ENCODE results near the gene DCAF5. TPM values are rescaled to one million over a fixed set of nuclear protein-coding genes. Genes with fewer than 3 reads are reported as not detected.
"Not testable (repeated sequence)": the region's sequence is repeated elsewhere in the genome, so short reads cannot be mapped to it uniquely, and the experiment has no call there.

The DCAF5 gene
- total and polyA plus RNA-seq, 2 of the 8 experiments (the other 6 are each of a cell fraction or from before 2014, with no cell fraction given) = 24.3 to 31.0 TPM

GRCh38 chr14:69165787-69166186 lies 12.9 kb upstream of the DCAF5 start:
- FAIRE-seq; POLR2A ChIA-PET (ENCODE audit: partially characterized antibody); CTCF ChIA-PET (ENCODE audit: partially characterized antibody): not testable (repeated sequence)

More at GRCh38 chr14:69165787-69166186, 12.9 kb upstream of the DCAF5 start:
- H4K8ac ChIP-seq (ENCODE audit: extremely low read depth, insufficient read depth, low read length); H3K4me3 ChIP-seq (ENCODE audit: extremely low read depth in 1 of 4, insufficient read depth in 2 of 4, low read depth in 3 of 4, low read length in 4 of 4); H3K4me1 ChIP-seq (replicated peaks in 1 of 4; ENCODE audit: control insufficient read depth in 3 of 4, insufficient read depth in 4 of 4, low read length in 3 of 4); H2BK120ac ChIP-seq (replicated peaks; ENCODE audit: low read depth, low read length); H3K18ac ChIP-seq (ENCODE audit: extremely low read depth, low read length); H2BK20ac ChIP-seq (ENCODE audit: low read length); H4K20me1 ChIP-seq (replicated peaks in 1 of 2; ENCODE audit: control insufficient read depth in 1 of 2, insufficient read depth in 2 of 2, low read length in 2 of 2); H2AK5ac ChIP-seq (ENCODE audit: low read depth, low read length); H3K4me2 ChIP-seq (ENCODE audit: insufficient read depth in 1 of 2, low read depth in 2 of 2, low read length in 2 of 2); H2BK15ac ChIP-seq (ENCODE audit: low read length); H2BK5ac ChIP-seq (ENCODE audit: low read depth, low read length); H3K4ac ChIP-seq (replicated peaks; ENCODE audit: insufficient read length, low read depth, low read length); H3K23me2 ChIP-seq (ENCODE audit: low read depth, low read length); H3K14ac ChIP-seq (ENCODE audit: insufficient read length); H3K56ac ChIP-seq (replicated peaks; ENCODE audit: insufficient read length, low read depth, low read length); H3K9ac ChIP-seq (replicated peaks in 1 of 4; ENCODE audit: extremely low read depth in 1 of 4, low read depth in 3 of 4, low read length in 3 of 4); H4K5ac ChIP-seq (ENCODE audit: insufficient read length, low read depth, low read length); H3K27me3 ChIP-seq (replicated peaks in 1 of 4; ENCODE audit: control insufficient read depth in 3 of 4, extremely low read depth in 1 of 4, insufficient read depth in 3 of 4, low read length in 3 of 4); H3K27ac ChIP-seq (ENCODE audit: low read depth, low read length); H2AFZ ChIP-seq (ENCODE audit: low read length); H2BK12ac ChIP-seq (ENCODE audit: low read depth, low read length); H3K79me1 ChIP-seq (ENCODE audit: low read depth, low read length); H4K91ac ChIP-seq (replicated peaks; ENCODE audit: insufficient read length, low read length); H3K23ac ChIP-seq (ENCODE audit: insufficient read length); DNase-seq (ENCODE audit: low read depth in 1 of 2, low spot score in 2 of 2); H3K9me3 ChIP-seq (ENCODE audit: insufficient read depth in 2 of 2, low read depth in 1 of 2, low read length in 1 of 2); H3K79me2 ChIP-seq (ENCODE audit: control insufficient read depth in 1 of 2, insufficient read depth in 2 of 2, low read length in 2 of 2); H3K36me3 ChIP-seq (ENCODE audit: control insufficient read depth in 2 of 4, insufficient read depth in 4 of 4, low read length in 3 of 4): not testable (repeated sequence)
- 95% methylated on average over 2 of the region's 2 CpGs; no CpG with 5 or more reads in 1 of the 2 experiments for WGBS, 2 experiments (ENCODE audit: extremely low coverage in 1 of 2, insufficient coverage in 1 of 2, insufficient read length in 1 of 2, insufficient replicate concordance in 2 of 2, low coverage in 1 of 2, low lambda C conversion rate in 2 of 2, missing lambda C conversion rate in 1 of 2)
